ENCODE results near the gene FOXRED2. TPM values are rescaled to one million over a fixed set of nuclear protein-coding genes. Genes with fewer than 3 reads are reported as not detected.

FOXRED2 gene
- total RNA-seq, 1 experiment from 2014 or later = 60.4 TPM

- no peak for DNase-seq (ENCODE audit: low spot score)
- BruUV-seq (replicated peaks) = TSS peak; percentile 97
- intact Hi-C loops (cut with micrococcal nuclease; ENCODE audit: unreplicated experiment) = no loop called here
Measured at GRCh38 chr22:36507518-36508010, 724 bp upstream of the FOXRED2 start.

GRCh38 chr22:36505998-36506635, 723 bp downstream of the FOXRED2 start:
- TF ChIP-seq EZH2 (IDR thresholded peaks at IDR 0.05; ENCODE audit: borderline replicate concordance, low read depth, low read length, poor library complexity, severe bottlenecking) (no peak), CTCF (conservative IDR thresholded peaks at IDR 0.05; ENCODE audit: low read depth, low read length) (no peak)
- peak overlapping the region; percentile 52 for H3K4me3 ChIP-seq (ENCODE audit: low read depth, low read length, poor library complexity, severe bottlenecking)
- H3K36me3 ChIP-seq (ENCODE audit: insufficient read depth, low read length, poor library complexity, severe bottlenecking) = peaks cover 19% of the 10 kb centered on the region
- POLR2A ChIA-PET (ENCODE audit: low non-redundant PET) = no interaction called here
- CTCF ChIA-PET = no interaction called here
- H3K27me3 ChIP-seq (replicated peaks; ENCODE audit: insufficient read depth, low read depth, low read length, poor library complexity) = no peaks in the 10 kb centered on the region
- no peak for DNase-seq (ENCODE audit: low spot score)
- intact Hi-C loops (cut with micrococcal nuclease; ENCODE audit: unreplicated experiment) = no loop called here
- BruUV-seq (replicated peaks) = no TSS peak
- peak overlapping the region; percentile 77 for H3K27ac ChIP-seq (ENCODE audit: low read depth, low read length, poor library complexity, severe bottlenecking)
- H3K4me1 ChIP-seq (ENCODE audit: insufficient read depth, low read length, poor library complexity, severe bottlenecking) = peaks cover 17% of the 10 kb centered on the region
- no peaks in the 10 kb centered on the region for H3K9me3 ChIP-seq (ENCODE audit: low read depth, low read length, poor library complexity, severe bottlenecking)

More at GRCh38 chr22:36507518-36508010, 724 bp upstream of the FOXRED2 start:
- Histone ChIP-seq H3K9me3 (ENCODE audit: low read depth, low read length, poor library complexity, severe bottlenecking) (no peaks in the 10 kb centered on the region), H3K4me1 (ENCODE audit: insufficient read depth, low read length, poor library complexity, severe bottlenecking) (peaks cover 17% of the 10 kb centered on the region), H3K4me3 (ENCODE audit: low read depth, low read length, poor library complexity, severe bottlenecking) (no peak overlapping the region), H3K36me3 (ENCODE audit: insufficient read depth, low read length, poor library complexity, severe bottlenecking) (peaks cover 28% of the 10 kb centered on the region), H3K27ac (ENCODE audit: low read depth, low read length, poor library complexity, severe bottlenecking) (peak overlapping the region; percentile 77), H3K27me3 (replicated peaks; ENCODE audit: insufficient read depth, low read depth, low read length, poor library complexity) (no peaks in the 10 kb centered on the region)
- TF ChIP-seq EZH2 (IDR thresholded peaks at IDR 0.05; ENCODE audit: borderline replicate concordance, low read depth, low read length, poor library complexity, severe bottlenecking) = no peak
- no peak for TF ChIP-seq CTCF (conservative IDR thresholded peaks at IDR 0.05; ENCODE audit: low read depth, low read length)
- POLR2A ChIA-PET (ENCODE audit: low non-redundant PET) = interaction anchor here (1.2 kb wide), 1 partner anchor 26 kb away, joined by 3 read pairs; the partner anchor contains the start of gene TXN2
- CTCF ChIA-PET = no interaction called here

- no peaks in the 10 kb centered on the region for H3K9me3 ChIP-seq (ENCODE audit: low read depth, low read length, poor library complexity, severe bottlenecking)
- no peak overlapping the region for H3K4me3 ChIP-seq (ENCODE audit: low read depth, low read length, poor library complexity, severe bottlenecking)
- H3K36me3 ChIP-seq (ENCODE audit: insufficient read depth, low read length, poor library complexity, severe bottlenecking) = peaks cover 42% of the 10 kb centered on the region
- no peak for DNase-seq (ENCODE audit: low spot score)
- ChIA-PET CTCF (no interaction called here), POLR2A (ENCODE audit: low non-redundant PET) (no interaction called here)
- H3K4me1 ChIP-seq (ENCODE audit: insufficient read depth, low read length, poor library complexity, severe bottlenecking) = no peaks in the 10 kb centered on the region
- intact Hi-C loops (cut with micrococcal nuclease; ENCODE audit: unreplicated experiment) = no loop called here
- TF ChIP-seq EZH2 (IDR thresholded peaks at IDR 0.05; ENCODE audit: borderline replicate concordance, low read depth, low read length, poor library complexity, severe bottlenecking) = no peak
- no peak for TF ChIP-seq CTCF (conservative IDR thresholded peaks at IDR 0.05; ENCODE audit: low read depth, low read length)
- no peak overlapping the region for H3K27ac ChIP-seq (ENCODE audit: low read depth, low read length, poor library complexity, severe bottlenecking)
- no TSS peak for BruUV-seq (replicated peaks)
- no peaks in the 10 kb centered on the region for H3K27me3 ChIP-seq (replicated peaks; ENCODE audit: insufficient read depth, low read depth, low read length, poor library complexity)
Measured at GRCh38 chr22:36497910-36498665, 8.8 kb downstream of the FOXRED2 start.
